ENCODE results near the gene SAMSN1.

- TF ChIP-seq, protein P1, sequence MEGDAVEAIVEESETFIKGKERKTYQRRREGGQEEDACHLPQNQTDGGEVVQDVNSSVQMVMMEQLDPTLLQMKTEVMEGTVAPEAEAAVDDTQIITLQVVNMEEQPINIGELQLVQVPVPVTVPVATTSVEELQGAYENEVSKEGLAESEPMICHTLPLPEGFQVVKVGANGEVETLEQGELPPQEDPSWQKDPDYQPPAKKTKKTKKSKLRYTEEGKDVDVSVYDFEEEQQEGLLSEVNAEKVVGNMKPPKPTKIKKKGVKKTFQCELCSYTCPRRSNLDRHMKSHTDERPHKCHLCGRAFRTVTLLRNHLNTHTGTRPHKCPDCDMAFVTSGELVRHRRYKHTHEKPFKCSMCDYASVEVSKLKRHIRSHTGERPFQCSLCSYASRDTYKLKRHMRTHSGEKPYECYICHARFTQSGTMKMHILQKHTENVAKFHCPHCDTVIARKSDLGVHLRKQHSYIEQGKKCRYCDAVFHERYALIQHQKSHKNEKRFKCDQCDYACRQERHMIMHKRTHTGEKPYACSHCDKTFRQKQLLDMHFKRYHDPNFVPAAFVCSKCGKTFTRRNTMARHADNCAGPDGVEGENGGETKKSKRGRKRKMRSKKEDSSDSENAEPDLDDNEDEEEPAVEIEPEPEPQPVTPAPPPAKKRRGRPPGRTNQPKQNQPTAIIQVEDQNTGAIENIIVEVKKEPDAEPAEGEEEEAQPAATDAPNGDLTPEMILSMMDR (IDR thresholded peaks at IDR 0.05): no peak
- TF ChIP-seq POLR2AphosphoS5 (IDR thresholded peaks at IDR 0.05): no peak
- no peak for TF ChIP-seq EP300 (IDR thresholded peaks at IDR 0.05)
Measured at GRCh38 chr21:14492931-14493330, 53.2 kb downstream of the SAMSN1 start.

Measured in gastroesophageal sphincter (tissue), 3 donors.